AG04449 (cell line): ENCODE results near the gene RNLS.

Source experiments
- CTCF ChIA-PET: fragments of 350-600 bp; formaldehyde crosslinking; extraction: SDS; loops from one replicate; lab custom pipeline; 2021; ENCODE audit warnings: antibody characterized with exemption; lab: Yijun Ruan, JAX
- POLR2A ChIA-PET: fragments of 400-600, 350-600 bp; formaldehyde crosslinking; extraction: SDS; loops from one replicate; lab custom pipeline; 2020; ENCODE audit warnings: antibody characterized with exemption, inconsistent platforms; lab: Yijun Ruan, JAX
- DNase-seq: peaks from one replicate; pipeline ENCODE4 v3.0.0-alpha.2; 2010; ENCODE audit warnings: low read depth, low spot score
- H3K4me3 ChIP-seq: 2 replicates; pipeline ENCODE4 v1.5.1; 2011; ENCODE audit warnings: low read depth, mild to moderate bottlenecking, control low read depth, low read length
- CTCF ChIP-seq: IDR thresholded peaks from one replicate; pipeline ENCODE4 v1.5.1; 2011; ENCODE audit warnings: mild to moderate bottlenecking, moderate library complexity, low read length, control low read depth, inconsistent platforms; ENCODE audit not compliant: insufficient read depth; ENCODE audit errors: missing control alignments

RNLS gene

GRCh38 chr10:88431103-88431502 lies 152.0 kb downstream of the RNLS start:
- CTCF ChIA-PET, result no interaction called here
- no peak for TF ChIP-seq CTCF

DNA sequence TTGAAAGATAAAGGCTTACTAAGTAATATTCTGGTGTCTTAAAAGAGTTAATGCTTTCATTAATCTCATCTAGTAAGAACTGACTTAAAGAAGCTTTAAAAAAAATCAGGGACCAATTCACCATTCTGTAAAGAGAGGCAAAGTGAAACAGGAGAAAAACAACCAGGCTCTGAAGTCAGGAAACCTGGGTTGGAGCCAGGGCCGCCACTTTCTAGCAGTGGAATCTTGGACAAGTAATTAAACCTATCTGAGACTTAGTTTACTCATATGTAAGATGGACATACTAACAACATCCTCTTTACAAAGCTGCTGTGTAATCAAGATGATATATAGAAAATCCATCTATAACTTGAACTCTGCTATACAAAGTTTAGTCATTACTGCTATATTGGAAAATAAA lies 154.1 kb downstream of the RNLS start:
- TF ChIP-seq CTCF, result no peak
- CTCF ChIA-PET, result interaction anchor here (1.0 kb wide), 1 partner anchor 27 kb away, joined by 3 read pairs; no protein-coding TSS in a partner anchor
- POLR2A ChIA-PET, result no interaction called here

More at GRCh38 chr10:88431103-88431502, 152.0 kb downstream of the RNLS start:
- POLR2A ChIA-PET, result no interaction called here
- H3K4me3 ChIP-seq, result no peak overlapping the region
- DNase-seq, result no peak

DNA sequence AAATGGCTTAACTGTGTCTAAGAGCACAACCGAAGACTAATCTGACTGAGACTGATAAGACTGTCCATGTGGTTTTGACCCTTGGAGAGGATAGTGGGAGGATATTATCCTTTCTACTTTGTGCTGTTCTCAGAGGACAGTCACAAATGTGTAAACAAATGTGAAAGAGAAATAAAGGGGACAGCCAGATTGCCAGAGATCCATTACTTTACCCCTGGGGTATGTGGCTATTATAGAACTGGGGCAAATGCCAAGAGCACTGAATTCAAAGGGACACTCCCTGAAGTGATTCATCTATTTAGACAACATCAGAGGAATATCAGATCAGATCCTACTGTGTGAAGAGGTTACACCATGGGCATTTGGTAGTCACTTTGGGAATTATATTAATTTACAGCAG lies 154.7 kb downstream of the RNLS start:
- TF ChIP-seq CTCF, result no peak
- ChIA-PET CTCF (no interaction called here), POLR2A (no interaction called here)
- DNase-seq, result no peak
- H3K4me3 ChIP-seq, result no peak overlapping the region

More for the DNA sequence above, 154.1 kb downstream of the RNLS start:
- DNase-seq, result no peak
- H3K4me3 ChIP-seq, result no peak overlapping the region

- H3K4me3 ChIP-seq, result no peak overlapping the region
- ChIA-PET CTCF (interaction anchor here (1.0 kb wide), 1 partner anchor 25 kb away, joined by 3 read pairs; no protein-coding TSS in a partner anchor), POLR2A (no interaction called here)
- no peak for TF ChIP-seq CTCF
- no peak for DNase-seq
Observed at GRCh38 chr10:88427024-88427423, 156.1 kb downstream of the RNLS start.

GRCh38 chr10:88424881-88425280 lies 158.2 kb downstream of the RNLS start:
- TF ChIP-seq CTCF, result no peak
- ChIA-PET CTCF (interaction anchor here (0.8 kb wide), 1 partner anchor 35 kb away, joined by 3 read pairs; no protein-coding TSS in a partner anchor), POLR2A (no interaction called here)
- no peak overlapping the region for H3K4me3 ChIP-seq
- DNase-seq, result no peak

DNA sequence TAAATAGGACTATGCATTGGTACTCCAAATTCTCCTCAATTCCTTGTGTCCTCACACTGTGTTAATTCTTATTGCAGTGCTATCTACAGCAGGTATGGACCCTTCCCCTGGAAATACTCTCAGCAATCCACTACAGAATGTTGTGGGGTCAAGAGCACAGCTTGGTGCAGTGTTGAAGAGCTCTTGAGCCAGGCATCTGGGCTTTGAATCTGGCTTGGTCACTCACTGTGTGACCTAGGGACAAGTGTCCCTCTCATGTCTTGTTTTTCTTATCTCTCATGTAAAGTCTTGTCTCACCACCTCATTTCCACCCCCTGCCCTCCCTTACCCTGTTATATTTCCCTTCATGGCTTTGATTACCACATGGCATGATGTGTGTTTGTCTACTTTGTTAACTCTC lies 159.4 kb downstream of the RNLS start:
- no peak for DNase-seq
- POLR2A ChIA-PET, result interaction anchor here (0.6 kb wide), 1 partner anchor 20 kb away, joined by 3 read pairs; no protein-coding TSS in a partner anchor
- TF ChIP-seq CTCF, result no peak
- CTCF ChIA-PET, result no interaction called here
- no peak overlapping the region for H3K4me3 ChIP-seq
